Peyer's patch (tissue), 4 donors: ENCODE measurements around the gene RNH1. TPM values are rescaled to one million over a fixed set of nuclear protein-coding genes. Genes with fewer than 3 reads are reported as not detected.
A peak's percentile ranks its signal among the peaks of the same experiment; 100 is the strongest.

Source experiments
- DNase-seq, 3 donors: peaks; one replicate each; pipeline ENCODE4 v3.0.0-alpha.2; 2017 to 2019
- H3K27ac ChIP-seq, 4 donors: fragments of 200-600 bp; sonication (generic); one replicate each; pipeline ENCODE4 v1.5.1; 2016 to 2019
- H3K27me3 ChIP-seq, 2 donors: fragments of 200-600 bp; sonication (generic); one replicate each; pipeline ENCODE4 v1.5.1; 2019
- H3K36me3 ChIP-seq, 3 donors: fragments of 200-600 bp; sonication (generic); one replicate each; pipeline ENCODE4 v1.5.1; 2016 to 2019
- H3K4me1 ChIP-seq, 4 donors: fragments of 200-600 bp; sonication (generic); one replicate each; pipeline ENCODE4 v1.5.1; 2016 to 2019
- H3K4me3 ChIP-seq, 4 donors: fragments of 200-600 bp; sonication (generic); 1 replicate in 3 of 4; 2 replicates in 1 of 4; pipeline ENCODE4 v1.5.1; 2016 to 2019; ENCODE audit warnings: mild to moderate bottlenecking in 1 of 4
- H3K9me3 ChIP-seq, 4 donors: fragments of 200-600 bp; sonication (generic); one replicate each; pipeline ENCODE4 v1.5.1; 2016 to 2019; ENCODE audit warnings: mild to moderate bottlenecking in 1 of 4
- POLR2A ChIP-seq, 2 donors: fragments of 450-650 bp; IDR thresholded peaks; one replicate each; pipeline ENCODE4 v1.5.1; 2017; ENCODE audit warnings: antibody characterized with exemption in 2 of 2, mild to moderate bottlenecking in 2 of 2, moderate library complexity in 2 of 2
- total RNA-seq, 4 donors: library from RNA; depleted of rRNA; stranded (reverse); fragments of >200 nt; gene quantifications; one replicate each; pipeline ENCODE4 v1.1.0, GENCODE V29; 2016
- TF ChIP-seq, protein P1 (sequence below), 6 experiments: fragments of 450-650 bp in 4 of 6; fragments of 200-600 bp in 2 of 6; sonication (generic) in 1 of 6; IDR thresholded peaks; one replicate each; pipeline ENCODE4 v1.5.1; 2017 to 2019; ENCODE audit warnings: antibody characterized with exemption in 6 of 6, mild to moderate bottlenecking in 3 of 6, moderate library complexity in 1 of 6

The RNH1 gene
- total RNA-seq, 4 donors from 2014 or later, result 130 to 157 (median 137) TPM

DNA sequence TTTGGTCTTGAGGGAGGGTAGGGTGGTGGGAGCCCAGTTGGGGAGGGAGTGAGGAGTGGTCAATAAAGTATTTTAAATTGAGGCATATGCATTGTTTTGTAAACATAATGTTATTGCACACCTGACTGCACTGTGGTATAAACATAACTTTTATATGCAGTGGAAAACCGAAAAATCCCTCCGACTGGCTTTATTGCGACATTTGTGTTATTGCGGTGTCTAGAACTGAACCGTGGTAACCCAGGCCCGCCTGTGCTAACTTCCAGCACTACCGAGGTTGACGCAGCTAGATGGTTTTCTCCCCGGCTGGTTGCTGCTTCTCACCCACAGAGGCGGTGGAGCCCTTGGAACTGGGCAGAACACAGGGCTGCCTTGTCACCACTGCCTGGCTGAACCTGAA lies 7.6 kb upstream of the RNH1 start:
- TF ChIP-seq, protein P1, sequence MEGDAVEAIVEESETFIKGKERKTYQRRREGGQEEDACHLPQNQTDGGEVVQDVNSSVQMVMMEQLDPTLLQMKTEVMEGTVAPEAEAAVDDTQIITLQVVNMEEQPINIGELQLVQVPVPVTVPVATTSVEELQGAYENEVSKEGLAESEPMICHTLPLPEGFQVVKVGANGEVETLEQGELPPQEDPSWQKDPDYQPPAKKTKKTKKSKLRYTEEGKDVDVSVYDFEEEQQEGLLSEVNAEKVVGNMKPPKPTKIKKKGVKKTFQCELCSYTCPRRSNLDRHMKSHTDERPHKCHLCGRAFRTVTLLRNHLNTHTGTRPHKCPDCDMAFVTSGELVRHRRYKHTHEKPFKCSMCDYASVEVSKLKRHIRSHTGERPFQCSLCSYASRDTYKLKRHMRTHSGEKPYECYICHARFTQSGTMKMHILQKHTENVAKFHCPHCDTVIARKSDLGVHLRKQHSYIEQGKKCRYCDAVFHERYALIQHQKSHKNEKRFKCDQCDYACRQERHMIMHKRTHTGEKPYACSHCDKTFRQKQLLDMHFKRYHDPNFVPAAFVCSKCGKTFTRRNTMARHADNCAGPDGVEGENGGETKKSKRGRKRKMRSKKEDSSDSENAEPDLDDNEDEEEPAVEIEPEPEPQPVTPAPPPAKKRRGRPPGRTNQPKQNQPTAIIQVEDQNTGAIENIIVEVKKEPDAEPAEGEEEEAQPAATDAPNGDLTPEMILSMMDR (IDR thresholded peaks at IDR 0.05), result no peak
- TF ChIP-seq POLR2A (IDR thresholded peaks at IDR 0.05), result no peak
- Histone ChIP-seq H3K4me1 (peaks cover 0 to 8% (median 3%) of the 10 kb centered on the region in 4 donors), H3K27ac (no peak overlapping the region), H3K36me3 (peaks cover 0 to 11% (median 0%) of the 10 kb centered on the region in 3 donors), H3K9me3 (peaks cover 0 to 10% (median 0%) of the 10 kb centered on the region in 4 donors), H3K4me3 (no peak overlapping the region), H3K27me3 (no peaks in the 10 kb centered on the region)
- DNase-seq, result no peak

DNA sequence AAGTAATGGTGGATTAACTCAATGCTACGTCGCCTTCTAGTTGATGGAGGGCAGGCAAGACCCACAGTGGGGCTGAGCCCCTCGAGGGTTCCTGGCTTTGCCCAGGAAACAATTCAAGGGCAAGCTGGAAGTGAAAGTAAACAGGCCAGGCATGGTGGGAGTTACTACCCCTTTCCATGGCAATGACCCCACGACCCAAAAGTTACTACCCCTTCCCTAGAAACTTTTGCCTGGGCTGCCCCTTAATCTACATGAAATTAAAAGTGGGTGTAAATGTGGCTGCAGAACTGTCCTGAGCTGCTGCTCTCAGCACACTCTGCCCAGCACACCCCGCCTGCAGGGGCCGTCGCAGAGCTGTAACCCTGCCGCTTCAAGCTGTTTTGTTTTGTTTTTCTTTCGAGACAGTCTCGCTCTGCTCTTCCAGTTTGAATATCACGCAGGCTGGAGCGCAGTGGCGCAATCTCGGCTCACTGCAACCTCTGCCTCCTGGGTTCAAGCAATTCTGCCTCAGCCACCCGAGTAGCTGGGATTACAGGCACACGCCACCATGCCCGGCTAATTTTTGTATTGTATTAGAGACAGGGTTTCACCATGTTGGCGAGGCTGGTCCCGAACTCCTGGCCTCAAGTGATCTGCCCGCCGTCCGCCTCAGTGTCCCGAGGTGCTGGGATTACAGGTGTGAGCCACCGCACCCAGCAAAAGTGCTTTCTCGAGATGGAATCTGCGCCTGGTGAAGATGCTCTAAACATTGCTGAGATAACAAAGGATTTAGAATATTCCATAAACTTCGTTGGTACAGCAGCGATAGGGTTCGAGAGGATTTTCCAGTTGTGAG lies 5.9 kb upstream of the RNH1 start:
- Histone ChIP-seq H3K4me3 (no peak overlapping the region), H3K27ac (peak overlapping the region in 1 of 4 donors; percentile 55), H3K9me3 (peaks cover 0 to 10% (median 0%) of the 10 kb centered on the region in 4 donors), H3K27me3 (no peaks in the 10 kb centered on the region), H3K4me1 (peaks cover 0 to 4% (median 0%) of the 10 kb centered on the region in 4 donors), H3K36me3 (peaks cover 0 to 22% (median 0%) of the 10 kb centered on the region in 3 donors)
- peak in 1 of 3 donors; percentile 41 for DNase-seq
- no peak for TF ChIP-seq POLR2A (IDR thresholded peaks at IDR 0.05)
- TF ChIP-seq, protein P1 (IDR thresholded peaks at IDR 0.05), result no peak

DNA sequence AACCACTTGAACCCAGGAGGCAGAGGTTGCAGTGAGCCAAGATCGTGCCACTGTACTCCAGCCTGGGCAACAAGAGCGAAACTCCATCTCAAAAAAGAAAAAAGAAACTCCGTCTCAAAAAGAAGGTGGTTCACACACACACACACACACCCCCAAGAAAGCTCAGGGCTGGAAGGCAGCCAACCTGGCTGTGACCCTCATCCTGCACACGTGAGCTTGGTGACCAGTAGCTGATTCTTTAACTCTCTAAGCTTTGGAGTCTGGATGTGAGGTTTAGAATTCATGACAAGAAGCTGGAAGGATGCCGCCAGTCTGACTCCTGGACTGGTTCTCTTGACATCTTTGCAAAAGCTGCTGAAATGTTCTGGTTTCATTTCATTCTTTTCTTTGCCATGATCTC lies 1.9 kb upstream of the RNH1 start:
- Histone ChIP-seq H3K27me3 (no peaks in the 10 kb centered on the region), H3K9me3 (no peaks in the 10 kb centered on the region), H3K36me3 (peaks cover 0 to 22% (median 0%) of the 10 kb centered on the region in 3 donors), H3K4me3 (no peak overlapping the region), H3K4me1 (peaks cover 6 to 29% (median 8%) of the 10 kb centered on the region in 4 donors), H3K27ac (no peak overlapping the region)
- no peak for TF ChIP-seq POLR2A (IDR thresholded peaks at IDR 0.05)
- TF ChIP-seq, protein P1 (IDR thresholded peaks at IDR 0.05), result no peak
- DNase-seq, result no peak

DNA sequence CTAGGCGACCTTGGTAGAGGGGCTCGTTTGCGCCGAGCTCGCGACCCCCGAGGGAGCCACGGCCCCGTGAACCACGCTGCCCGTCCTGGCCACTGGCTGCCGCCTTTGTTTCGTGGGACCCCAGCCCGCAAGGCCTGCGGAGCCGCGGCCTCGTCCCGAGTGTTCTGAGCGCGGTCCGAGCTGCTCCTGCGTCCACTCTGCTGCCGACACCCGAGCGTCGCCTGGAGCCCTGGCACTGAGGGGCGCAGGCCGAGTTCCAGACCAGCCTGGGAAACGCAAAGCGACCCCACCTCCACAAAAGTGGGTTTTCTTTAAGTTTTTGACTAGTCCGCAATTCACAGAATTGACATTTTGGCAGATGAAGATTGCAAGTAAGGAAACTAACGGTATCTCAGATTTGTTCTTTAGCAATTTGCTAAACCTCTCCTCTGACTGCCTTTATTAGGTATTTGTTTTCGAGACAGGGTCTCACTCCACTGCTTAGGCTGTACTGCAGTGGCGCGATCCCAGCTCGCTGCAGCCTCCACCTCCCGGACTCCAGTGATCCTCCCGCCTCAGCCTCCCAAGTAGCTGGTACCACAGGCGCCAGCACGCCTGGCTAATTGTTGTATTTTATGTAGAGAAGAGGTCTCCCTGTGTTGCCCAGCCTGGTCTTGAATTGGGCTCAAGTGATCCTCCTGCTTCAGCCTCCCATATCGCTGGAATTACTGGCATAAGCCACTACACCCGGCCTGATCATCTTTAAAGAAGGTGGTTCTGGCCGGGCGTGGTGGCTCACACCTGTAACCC lies 879 bp upstream of the RNH1 start:
- Histone ChIP-seq H3K36me3 (peaks cover 0 to 18% (median 0%) of the 10 kb centered on the region in 3 donors), H3K27ac (peak overlapping the region; percentile 99 to 100 (median 100)), H3K9me3 (no peaks in the 10 kb centered on the region), H3K4me3 (peak overlapping the region; percentile 79 to 100 (median 88)), H3K4me1 (peaks cover 6 to 39% (median 14%) of the 10 kb centered on the region in 4 donors), H3K27me3 (no peaks in the 10 kb centered on the region)
- TF ChIP-seq, protein P1 (IDR thresholded peaks at IDR 0.05), result no peak
- no peak for TF ChIP-seq POLR2A (IDR thresholded peaks at IDR 0.05)
- peak in 1 of 3 donors; percentile 57 for DNase-seq

DNA sequence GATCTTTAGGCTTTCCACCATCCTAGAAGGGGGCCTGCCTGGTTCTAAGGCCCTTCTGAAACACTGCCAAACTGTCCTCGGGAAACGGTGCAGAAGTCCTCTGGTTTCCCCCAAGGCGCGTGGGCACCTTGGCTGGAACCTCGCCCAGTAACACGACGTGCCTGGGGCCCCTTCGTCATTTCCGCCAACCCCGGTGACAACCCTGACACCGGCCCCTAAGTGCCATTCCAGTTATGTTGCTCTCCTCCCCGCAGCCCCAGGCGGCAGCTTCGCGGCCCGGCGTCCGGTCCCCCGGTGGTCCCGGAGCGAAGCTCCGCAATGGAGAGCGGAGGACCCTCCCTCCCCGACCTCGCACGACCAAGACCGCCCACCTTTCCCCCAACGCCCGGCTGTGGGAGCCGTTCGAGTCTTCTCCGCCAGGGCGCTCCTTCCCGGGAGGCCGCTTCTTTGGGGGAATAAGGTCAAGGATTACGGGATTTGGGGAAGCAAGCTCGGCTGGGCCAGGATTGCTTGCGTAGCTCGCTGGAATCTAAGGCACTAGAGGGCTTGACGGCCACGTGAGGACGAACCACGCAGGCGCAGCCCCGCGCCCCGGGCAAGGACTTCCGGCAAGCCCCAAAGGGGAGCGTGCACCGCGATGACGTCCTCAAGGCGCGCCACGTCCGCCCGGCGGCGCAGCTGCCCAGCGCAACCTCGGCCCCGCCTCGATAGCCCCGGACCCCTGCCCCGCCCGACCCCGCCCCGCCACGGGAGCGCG lies 626 bp downstream of the RNH1 start:
- DNase-seq, result peak; percentile 91 to 99 (median 98)
- Histone ChIP-seq H3K4me3 (peak overlapping the region; percentile 79 to 100 (median 88)), H3K36me3 (peaks cover 0 to 24% (median 0%) of the 10 kb centered on the region in 3 donors), H3K27me3 (no peaks in the 10 kb centered on the region), H3K27ac (peak overlapping the region; percentile 99 to 100 (median 100)), H3K4me1 (peaks cover 6 to 40% (median 19%) of the 10 kb centered on the region in 4 donors), H3K9me3 (no peaks in the 10 kb centered on the region)
- TF ChIP-seq, protein P1 (IDR thresholded peaks at IDR 0.05), result peak in 1 of 6 experiments; percentile 26
- TF ChIP-seq POLR2A (IDR thresholded peaks at IDR 0.05), result peak; percentile 42 to 64
